Smooth muscle cell (in vitro differentiated cells): Measurements from ENCODE around the gene KRTAP13-3. TPM values are rescaled to one million over a fixed set of nuclear protein-coding genes. Genes with fewer than 3 reads are reported as not detected.

Source experiments
- DNase-seq: peaks from one replicate; lab custom pipeline; 2025; ENCODE audit not compliant: unreplicated experiment; lab: John Stamatoyannopoulos, UW
- H2AFZ ChIP-seq: fragments of 200-600 bp; sonication (generic); 2 replicates; pipeline ENCODE4 v1.6.0; 2016; ENCODE audit warnings: antibody characterized with exemption, low read depth, mild to moderate bottlenecking
- H3F3A ChIP-seq: fragments of 200-600 bp; sonication (generic); 2 replicates; pipeline ENCODE4 v1.6.0; 2017; ENCODE audit warnings: antibody characterized with exemption, low read depth
- H3K27ac ChIP-seq: fragments of 200-600 bp; sonication (generic); 2 replicates; pipeline ENCODE4 v1.5.1; 2016; ENCODE audit warnings: low read depth, mild to moderate bottlenecking
- H3K27me3 ChIP-seq: fragments of 200-600 bp; sonication (generic); 2 replicates; pipeline ENCODE4 v1.6.1; 2016; ENCODE audit warnings: low read depth, mild to moderate bottlenecking
- H3K36me3 ChIP-seq: fragments of 200-600 bp; sonication (generic); 2 replicates; pipeline ENCODE4 v1.5.1; 2016; ENCODE audit warnings: low read depth
- H3K4me1 ChIP-seq: fragments of 200-600 bp; sonication (generic); 2 replicates; pipeline ENCODE4 v1.5.1; 2016; ENCODE audit warnings: low read depth
- H3K4me2 ChIP-seq: fragments of 200-600 bp; sonication (generic); 2 replicates; pipeline ENCODE4 v1.6.0; 2016; ENCODE audit warnings: mild to moderate bottlenecking
- H3K4me3 ChIP-seq: fragments of 200-600 bp; sonication (generic); 2 replicates; pipeline ENCODE4 v1.5.1; 2016; ENCODE audit warnings: mild to moderate bottlenecking
- H3K79me2 ChIP-seq: fragments of 200-600 bp; sonication (generic); 2 replicates; pipeline ENCODE4 v1.6.0; 2016; ENCODE audit warnings: low read depth, mild to moderate bottlenecking
- H3K9ac ChIP-seq: fragments of 200-600 bp; sonication (generic); 2 replicates; pipeline ENCODE4 v1.6.0; 2016; ENCODE audit warnings: low read depth
- H3K9me3 ChIP-seq: fragments of 200-600 bp; sonication (generic); replicated peaks from 2 replicates; pipeline ENCODE4 v1.5.1; 2016; ENCODE audit warnings: low read depth
- H4K20me1 ChIP-seq: fragments of 200-600 bp; sonication (generic); 2 replicates; pipeline ENCODE4 v1.6.0; 2016; ENCODE audit warnings: low read depth
- CTCF ChIP-seq: fragments of 200-600 bp; sonication (generic); IDR thresholded peaks from 2 replicates; pipeline ENCODE4 v1.5.1; 2017; ENCODE audit warnings: borderline replicate concordance, mild to moderate bottlenecking, antibody characterized with exemption; ENCODE audit not compliant: insufficient read depth, poor library complexity, severe bottlenecking
- WGBS: methylation state at CpG from one replicate; pipeline ENCODE4 v1.1.7; 2016; ENCODE audit warnings: low lambda C conversion rate; 5-methylcytosine and 5-hydroxymethylcytosine counted together
- polyA plus RNA-seq: library from polyadenylated mRNA; unstranded; fragments of >200 nt; fragmentation: Nextera tagmentation; extraction: Ambion mirVana; gene quantifications from 2 replicates; pipeline ENCODE4 v1.2.1, GENCODE V29; 2016
- total RNA-seq: library from RNA; depleted of rRNA; stranded (reverse); fragments of >200 nt; gene quantifications from 2 replicates; pipeline ENCODE4 v1.2.3, GENCODE V29; 2014

KRTAP13-3 gene
- total RNA-seq (not detected in 2 replicates), polyA plus RNA-seq (not detected in 2 replicates)

GRCh38 chr21:30425826-30426225 is at the start of gene KRTAP13-3:
Gene KRTAP13-3 (minus strand): TSS chr21:30425926. CDS start chr21:30425912, 14 bp downstream.
- no peak within 1 kb of the TSS for H3K4me3 ChIP-seq
- WGBS = 87% methylated on average over 5 of the region's 5 CpGs

GRCh38 chr21:30468900-30469714 is 43.4 kb upstream of the KRTAP13-3 start:
- DNase-seq = no peak
- Histone ChIP-seq H3K27ac (no peak overlapping the region), H3K4me1 (no peaks in the 10 kb centered on the region), H3K27me3 (no peaks in the 10 kb centered on the region), H3K79me2 (no peaks in the 10 kb centered on the region), H3F3A (no peaks in the 10 kb centered on the region), H3K9me3 (no peaks in the 10 kb centered on the region), H3K4me2 (no peak overlapping the region), H3K4me3 (no peak overlapping the region), H2AFZ (no peak overlapping the region), H4K20me1 (no peaks in the 10 kb centered on the region), H3K36me3 (no peaks in the 10 kb centered on the region), H3K9ac (no peak overlapping the region)
- TF ChIP-seq CTCF = no peak
- WGBS = 83% methylated on average over 6 of the region's 6 CpGs

More at GRCh38 chr21:30425826-30426225, at the start of gene KRTAP13-3:
- Histone ChIP-seq H3K27ac (no peak within 1 kb of the TSS), H4K20me1 (no peaks in the 10 kb centered on the region), H3F3A (no peaks in the 10 kb centered on the region), H3K36me3 (no peaks in the 10 kb centered on the region), H3K9ac (no peak within 1 kb of the TSS), H2AFZ (no peak within 1 kb of the TSS), H3K4me1 (no peaks in the 10 kb centered on the region), H3K4me2 (no peak within 1 kb of the TSS), H3K27me3 (no peaks in the 10 kb centered on the region), H3K79me2 (no peaks in the 10 kb centered on the region), H3K9me3 (peaks cover 3% of the 10 kb centered on the region)
- DNase-seq = no peak
- TF ChIP-seq CTCF = no peak

GRCh38 chr21:30463713-30464112 is 38.0 kb upstream of the KRTAP13-3 start:
- Histone ChIP-seq H3K4me1 (no peaks in the 10 kb centered on the region), H3K79me2 (no peaks in the 10 kb centered on the region), H3F3A (no peaks in the 10 kb centered on the region), H4K20me1 (no peaks in the 10 kb centered on the region), H3K9me3 (no peaks in the 10 kb centered on the region), H3K36me3 (no peaks in the 10 kb centered on the region), H3K4me3 (no peak overlapping the region), H2AFZ (peak overlapping the region; percentile 3), H3K27me3 (no peaks in the 10 kb centered on the region), H3K27ac (no peak overlapping the region), H3K4me2 (no peak overlapping the region), H3K9ac (no peak overlapping the region)
- no peak for DNase-seq
- TF ChIP-seq CTCF = peak; percentile 55
- WGBS = 54% methylated on average over 3 of the region's 3 CpGs
